Stimulated activated CD8-positive, alpha-beta memory T cell treated with anti-CD3 and anti-CD28 coated beads, Interleukin-12 subunit alpha, Interleukin-12 subunit beta, amount 100 ng/mL, for 4 hours (primary cell): ENCODE measurements around the gene ASAP3.
"Not testable (repeated sequence)": the region's sequence is repeated elsewhere in the genome, so short reads cannot be mapped to it uniquely, and the experiment has no call there.

ENCODE experiments used
- DNase-seq: peaks from one replicate; pipeline ENCODE4 v3.0.0-alpha.2; 2020; ENCODE audit warnings: low read depth

Gene ASAP3

GRCh38 chr1:23514111-23514679 lies 30.2 kb upstream of the ASAP3 start:
- no peak for DNase-seq

- no peak for DNase-seq
Measured at GRCh38 chr1:23509896-23510295, 25.9 kb upstream of the ASAP3 start.

- DNase-seq, result no peak
Measured at GRCh38 chr1:23506376-23507107, 22.6 kb upstream of the ASAP3 start.

GRCh38 chr1:23505851-23506250 lies 21.9 kb upstream of the ASAP3 start:
- DNase-seq, result no peak

- not testable (repeated sequence) for DNase-seq
Measured at GRCh38 chr1:23504156-23504555, 20.2 kb upstream of the ASAP3 start.

- DNase-seq, result no peak
Measured at GRCh38 chr1:23502951-23503350, 19.0 kb upstream of the ASAP3 start.

- DNase-seq, result no peak
Measured at GRCh38 chr1:23500466-23500865, 16.5 kb upstream of the ASAP3 start.

GRCh38 chr1:23497777-23498439 lies 13.9 kb upstream of the ASAP3 start:
- no peak for DNase-seq

- no peak for DNase-seq
Measured at GRCh38 chr1:23496490-23497181, 12.7 kb upstream of the ASAP3 start.

GRCh38 chr1:23494836-23495235 lies 10.9 kb upstream of the ASAP3 start:
- not testable (repeated sequence) for DNase-seq

GRCh38 chr1:23492776-23493175 lies 8.8 kb upstream of the ASAP3 start:
- not testable (repeated sequence) for DNase-seq

GRCh38 chr1:23492132-23492720 lies 8.2 kb upstream of the ASAP3 start:
- DNase-seq, result no peak

- no peak for DNase-seq
Measured at GRCh38 chr1:23489842-23490241, 5.9 kb upstream of the ASAP3 start.

- DNase-seq, result no peak
Measured at GRCh38 chr1:23485002-23485332, 988 bp upstream of the ASAP3 start.

- DNase-seq, result peak; percentile 79
Measured at GRCh38 chr1:23484253-23485001, 448 bp upstream of the ASAP3 start.

GRCh38 chr1:23481904-23482303 lies 2.1 kb downstream of the ASAP3 start:
- DNase-seq, result no peak

- no peak for DNase-seq
Measured at GRCh38 chr1:23481026-23481597, 2.9 kb downstream of the ASAP3 start.

- no peak for DNase-seq
Measured at GRCh38 chr1:23480187-23481025, 3.6 kb downstream of the ASAP3 start.

GRCh38 chr1:23479666-23479941 lies 4.4 kb downstream of the ASAP3 start:
- no peak for DNase-seq

- no peak for DNase-seq
Measured at GRCh38 chr1:23478896-23479665, 4.9 kb downstream of the ASAP3 start.
